Endothelial cell of umbilical vein (primary cell): ENCODE data around the gene KAZN. TPM values are rescaled to one million over a fixed set of nuclear protein-coding genes. Genes with fewer than 3 reads are reported as not detected.

Source experiments
- BruUV-seq: library from RNA; stranded (reverse); fragments of 400-500 nt; replicated peaks from 2 replicates; lab custom pipeline; 2021; lab: Mats Ljungman, UMichigan
- CTCF ChIA-PET: fragments of 300-600, 350-600 bp; sonication (Branson Sonifier 250); formaldehyde crosslinking; loops from one replicate; lab custom pipeline; 2021; ENCODE audit warnings: antibody characterized with exemption, inconsistent platforms; lab: Charles Lee
- POLR2A ChIA-PET: fragments of 300-600, 350-600 bp; sonication (Branson Sonifier 250); formaldehyde crosslinking; loops from one replicate; lab custom pipeline; 2021; ENCODE audit warnings: antibody characterized with exemption, inconsistent platforms; lab: Charles Lee
- DNase-seq: peaks from one replicate; pipeline ENCODE4 v3.0.0-alpha.2; 2011; ENCODE audit warnings: low read depth, low spot score
- FAIRE-seq: peaks from 2 replicates; lab custom pipeline; 2011; peaks lifted over from hg19 to GRCh38; lab: Jason Lieb, UNC
- H2AFZ ChIP-seq: 2 replicates; pipeline ENCODE4 v1.6.0; 2012; ENCODE audit warnings: low read depth, low read length, control low read depth, inconsistent platforms
- H3K27ac ChIP-seq: 2 replicates; pipeline ENCODE4 v1.5.1; 2011; ENCODE audit warnings: low read depth, mild to moderate bottlenecking, control low read depth, low read length, moderate library complexity; ENCODE audit not compliant: insufficient read depth
- H3K27me3 ChIP-seq, 2 experiments: 2 replicates each; pipeline versions ENCODE4 v1.6.0 to v1.6.1; 2011; ENCODE audit warnings: low read length in 2 of 2, mixed read lengths in 1 of 2; ENCODE audit not compliant: control insufficient read depth in 2 of 2, insufficient read depth in 2 of 2
- H3K36me3 ChIP-seq, 2 experiments: 2 replicates in 1 of 2; 3 replicates in 1 of 2; pipeline ENCODE4 v1.5.1; 2011; ENCODE audit warnings: low read length in 2 of 2, mild to moderate bottlenecking in 1 of 2, moderate library complexity in 1 of 2; ENCODE audit not compliant: control insufficient read depth in 2 of 2, insufficient read depth in 2 of 2; ENCODE audit errors: extremely low read depth in 1 of 2
- H3K4me1 ChIP-seq: 3 replicates; pipeline ENCODE4 v1.5.1; 2011; ENCODE audit warnings: mild to moderate bottlenecking, low read length; ENCODE audit not compliant: control insufficient read depth, insufficient read depth; ENCODE audit errors: extremely low read depth
- H3K4me2 ChIP-seq: 2 replicates; pipeline ENCODE4 v1.6.1; 2011; ENCODE audit warnings: low read length, control low read depth, mixed read lengths; ENCODE audit not compliant: insufficient read depth
- H3K4me3 ChIP-seq, 3 experiments: fragments of 200-600 bp in 1 of 3; sonication (generic), shearing (Covaris generic) in 1 of 3; replicated peaks in 1 of 3; 2 replicates each; pipeline ENCODE4 v1.5.1; 2011 to 2016; ENCODE audit warnings: control low read depth in 3 of 3, low read length in 3 of 3, mild to moderate bottlenecking in 2 of 3, inconsistent platforms in 1 of 3, low read depth in 1 of 3, moderate library complexity in 1 of 3; ENCODE audit not compliant: insufficient read depth in 1 of 3
- H3K79me2 ChIP-seq: 2 replicates; pipeline ENCODE4 v1.6.0; 2012; ENCODE audit warnings: low read length, inconsistent platforms; ENCODE audit not compliant: control insufficient read depth, insufficient read depth
- H3K9ac ChIP-seq: replicated peaks from 2 replicates; pipeline ENCODE3; 2011; ENCODE audit warnings: low read length, control low read depth; ENCODE audit not compliant: insufficient read depth; ENCODE audit errors: extremely low read depth
- H3K9me1 ChIP-seq: replicated peaks from 3 replicates; pipeline ENCODE4 v1.6.0; 2011; ENCODE audit warnings: mild to moderate bottlenecking, low read length; ENCODE audit not compliant: control insufficient read depth, insufficient read depth; ENCODE audit errors: extremely low read depth
- H3K9me3 ChIP-seq: replicated peaks from 2 replicates; pipeline ENCODE4 v1.5.1; 2012; ENCODE audit warnings: low read length, inconsistent platforms; ENCODE audit not compliant: control insufficient read depth, insufficient read depth
- H4K20me1 ChIP-seq: replicated peaks from 2 replicates; pipeline ENCODE3; 2011; ENCODE audit warnings: mild to moderate bottlenecking, low read length; ENCODE audit not compliant: control insufficient read depth, insufficient read depth; ENCODE audit errors: extremely low read depth
- CTCF ChIP-seq, 2 donors: IDR thresholded peaks; 1 replicate in 1 of 2; 2 replicates in 1 of 2; pipeline ENCODE4 v1.5.1; 2011; ENCODE audit warnings: low read length in 2 of 2, mild to moderate bottlenecking in 2 of 2, moderate library complexity in 2 of 2, control low read depth in 1 of 2, inconsistent platforms in 1 of 2, low read depth in 1 of 2; ENCODE audit not compliant: insufficient read depth in 1 of 2; ENCODE audit errors: extremely low read depth in 1 of 2
- EZH2 ChIP-seq: IDR thresholded peaks from 2 replicates; pipeline ENCODE4 v1.6.1; 2012; ENCODE audit warnings: borderline replicate concordance, low read depth, mild to moderate bottlenecking, moderate library complexity, low read length, inconsistent platforms; ENCODE audit not compliant: severe bottlenecking
- FOS ChIP-seq: IDR thresholded peaks from 2 replicates; pipeline ENCODE4 v1.6.1; 2011; ENCODE audit warnings: mild to moderate bottlenecking, low read length, moderate library complexity, borderline replicate concordance; ENCODE audit not compliant: insufficient read depth
- GATA2 ChIP-seq: IDR thresholded peaks from 2 replicates; pipeline ENCODE4 v1.7.0; 2011; ENCODE audit warnings: low read depth, mild to moderate bottlenecking, moderate library complexity, mixed read lengths, low read length; ENCODE audit not compliant: insufficient read length, insufficient read depth
- JUN ChIP-seq: IDR thresholded peaks from 2 replicates; pipeline ENCODE4 v1.6.1; 2011; ENCODE audit warnings: borderline replicate concordance, low read depth; ENCODE audit not compliant: insufficient read length, insufficient read depth
- MAX ChIP-seq: IDR thresholded peaks from 2 replicates; pipeline ENCODE4 v1.6.1; 2011; ENCODE audit not compliant: insufficient read depth, insufficient read length
- MYC ChIP-seq: IDR thresholded peaks from one replicate; pipeline ENCODE4 v1.6.1; 2011; ENCODE audit warnings: mild to moderate bottlenecking, low read depth, low read length
- POLR2A ChIP-seq: IDR thresholded peaks from 2 replicates; pipeline ENCODE4 v1.6.1; 2012; ENCODE audit warnings: low read depth, mild to moderate bottlenecking, control low read depth, low read length
- POLR2AphosphoS5 ChIP-seq: IDR thresholded peaks from 2 replicates; pipeline ENCODE4 v1.6.1; 2012; ENCODE audit warnings: low read depth, mild to moderate bottlenecking, control low read depth, low read length, moderate library complexity; ENCODE audit not compliant: insufficient read depth
- dilution Hi-C: fragments of 300-500 bp; cut with MboI; formaldehyde crosslinking; loops from one replicate; pipeline ENCODE4 v1.15.0; 2019; ENCODE audit warnings: low sequenced_read_pairs; ENCODE audit not compliant: extremely low pct_ligation_motif_present
- intact Hi-C: fragments of 100-400 bp; cut with micrococcal nuclease; formaldehyde crosslinking; loops from one replicate; pipeline ENCODE4 v1.10.0; 2022
- polyA plus RNA-seq, 4 experiments: library from polyadenylated mRNA; depleted of rRNA in 3 of 4; stranded (reverse) in 3 of 4; unstranded in 1 of 4; fragments of >200 nt; gene quantifications; 2 replicates each; pipeline versions ENCODE4 v1.2.1 to v1.2.3, GENCODE V29; 2011 to 2012; ENCODE audit warnings: missing spikeins in 1 of 4
- total RNA-seq: library from RNA; stranded (reverse); gene quantifications from 2 replicates; pipeline ENCODE4 v1.2.3, GENCODE V29; 2021

Gene KAZN
- total and polyA plus RNA-seq, 2 donors (not counting 3 experiments of a cell fraction or from before 2014, with no cell fraction given) = 1.6 to 5.8 TPM

- Histone ChIP-seq H3K9me3 (no peaks in the 10 kb centered on the region), H3K36me3 (no peaks in the 10 kb centered on the region), H3K4me3 (no peak overlapping the region), H3K9ac (no peak overlapping the region), H3K27me3 (peaks cover 0 to under 1% of the 10 kb centered on the region in 2 experiments), H3K4me2 (no peak overlapping the region), H3K9me1 (no peaks in the 10 kb centered on the region), H3K79me2 (no peaks in the 10 kb centered on the region), H4K20me1 (no peaks in the 10 kb centered on the region), H3K4me1 (no peaks in the 10 kb centered on the region), H3K27ac (no peak overlapping the region), H2AFZ (no peak overlapping the region)
- ChIA-PET POLR2A (no interaction called here), CTCF (interaction anchor here (1.3 to 1.5 kb wide), 2 partner anchors 10 to 12 kb away, joined by 3 to 4 read pairs; no protein-coding TSS in a partner anchor)
- FAIRE-seq (no peak), DNase-seq (no peak)
- intact Hi-C loops = no loop called here
- TF ChIP-seq EZH2 = no peak
- no peak for TF ChIP-seq FOS
- no peak for TF ChIP-seq MYC
- no peak for TF ChIP-seq JUN
- no peak for TF ChIP-seq CTCF (IDR thresholded peaks at IDR 0.05; ENCODE audit: extremely low read depth in 1 of 2, insufficient read depth in 1 of 2, low read depth in 1 of 2, low read length in 2 of 2)
- TF ChIP-seq GATA2 = no peak
- TF ChIP-seq POLR2AphosphoS5 = no peak
- TF ChIP-seq MAX = no peak
- no peak for TF ChIP-seq POLR2A
- no TSS peak for BruUV-seq
- dilution Hi-C loops = no loop called here
Measured at GRCh38 chr1:15116966-15117365, 518.5 kb downstream of the KAZN start.
